Vagina (tissue), 2 donors: Measurements from ENCODE around the gene AMZ2. TPM values are rescaled to one million over a fixed set of nuclear protein-coding genes. Genes with fewer than 3 reads are reported as not detected.
A peak's percentile ranks its signal among the peaks of the same experiment; 100 is the strongest.
"Not testable (repeated sequence)": the region's sequence is repeated elsewhere in the genome, so short reads cannot be mapped to it uniquely, and the experiment has no call there.

Experiments
- DNase-seq, 2 donors: peaks; one replicate each; pipeline ENCODE4 v3.0.0-alpha.2; 2017; ENCODE audit errors: extremely low spot score in 2 of 2
- H3K27ac ChIP-seq: fragments of 200-600 bp; sonication (generic); one replicate; pipeline ENCODE4 v1.5.1; 2019
- H3K27me3 ChIP-seq: fragments of 200-600 bp; sonication (generic); one replicate; pipeline ENCODE4 v1.5.1; 2019
- H3K36me3 ChIP-seq, 2 donors: fragments of 200-600 bp; sonication (generic); one replicate each; pipeline ENCODE4 v1.5.1; 2017 to 2019
- H3K4me1 ChIP-seq: fragments of 200-600 bp; sonication (generic); one replicate; pipeline ENCODE4 v1.5.1; 2019
- H3K4me3 ChIP-seq, 2 donors: fragments of 200-600 bp; sonication (generic); 1 replicate in 1 of 2; 2 replicates in 1 of 2; pipeline ENCODE4 v1.5.1; 2016 to 2019
- H3K9me3 ChIP-seq: fragments of 200-600 bp; sonication (generic); one replicate; pipeline ENCODE4 v1.5.1; 2019
- CTCF ChIP-seq, 3 experiments: fragments of 450-650 bp in 2 of 3; fragments of 200-600 bp in 1 of 3; sonication (generic) in 1 of 3; IDR thresholded peaks; one replicate each; pipeline ENCODE4 v1.5.1; 2017 to 2019; ENCODE audit warnings: antibody characterized with exemption in 3 of 3, mild to moderate bottlenecking in 2 of 3, moderate library complexity in 2 of 3
- POLR2A ChIP-seq, 2 donors: fragments of 450-650 bp; IDR thresholded peaks; one replicate each; pipeline ENCODE4 v1.6.1; 2017; ENCODE audit warnings: antibody characterized with exemption in 2 of 2, mild to moderate bottlenecking in 2 of 2, moderate library complexity in 2 of 2
- POLR2AphosphoS5 ChIP-seq, 2 donors: sonication (generic); formaldehyde crosslinking; IDR thresholded peaks; one replicate each; pipeline ENCODE4 v1.9.0; 2017; ENCODE audit warnings: antibody characterized with exemption in 2 of 2, mild to moderate bottlenecking in 2 of 2, low read depth in 1 of 2; ENCODE audit not compliant: insufficient read depth in 1 of 2
- intact Hi-C: fragments of 100-400 bp; cut with DNase I; formaldehyde crosslinking; loops from one replicate; pipeline ENCODE4 v1.15.1; 2023
- total RNA-seq: library from RNA; depleted of rRNA; stranded (reverse); fragments of >200 nt; gene quantifications from one replicate; pipeline ENCODE4 v1.2.3, GENCODE V29; 2016

Gene AMZ2
- 39.8 TPM for total RNA-seq

GRCh38 chr17:68247445-68248198 lies at the start of gene AMZ2:
AMZ2 (plus strand) TSS chr17:68248043; CDS start chr17:68250188, 2,145 bp downstream.
- intact Hi-C loops, result loop anchor here (5.0 kb wide), 1 partner anchor 210 kb away; the partner anchor contains the start of gene WIPI1
- peak within 1 kb of the TSS; percentile 99 for H3K27ac ChIP-seq
- no peaks in the 10 kb centered on the region for H3K9me3 ChIP-seq
- H3K36me3 ChIP-seq, result peaks cover 0 to 15% of the 10 kb centered on the region in 2 donors
- peak in 1 of 3 experiments; percentile 13 for TF ChIP-seq CTCF (IDR thresholded peaks at IDR 0.05)
- TF ChIP-seq POLR2AphosphoS5 (IDR thresholded peaks at IDR 0.05; ENCODE audit: insufficient read depth in 1 of 2, low read depth in 1 of 2), result peak; percentile 74 to 99
- TF ChIP-seq POLR2A (IDR thresholded peaks at IDR 0.05), result peak; percentile 87 to 91
- H3K4me1 ChIP-seq, result peaks cover 23% of the 10 kb centered on the region
- H3K27me3 ChIP-seq, result no peaks in the 10 kb centered on the region
- peak within 1 kb of the TSS; percentile 91 to 96 for H3K4me3 ChIP-seq
- DNase-seq, result peak in 1 of 2 donors; percentile 96

- peak in 1 of 2 donors; percentile 67 for DNase-seq
- Histone ChIP-seq H3K9me3 (no peaks in the 10 kb centered on the region), H3K27ac (no peak overlapping the region), H3K4me3 (peak overlapping the region; percentile 34 to 38), H3K4me1 (peaks cover 57% of the 10 kb centered on the region), H3K36me3 (no peaks in the 10 kb centered on the region), H3K27me3 (peaks cover 16% of the 10 kb centered on the region)
- TF ChIP-seq POLR2AphosphoS5 (IDR thresholded peaks at IDR 0.05; ENCODE audit: insufficient read depth in 1 of 2, low read depth in 1 of 2), result no peak
- TF ChIP-seq POLR2A (IDR thresholded peaks at IDR 0.05), result no peak
- TF ChIP-seq CTCF (IDR thresholded peaks at IDR 0.05), result no peak
- intact Hi-C loops, result no loop called here
Observed at GRCh38 chr17:68198931-68199836, 48.7 kb upstream of the AMZ2 start.

GRCh38 chr17:68199837-68200688 lies 47.8 kb upstream of the AMZ2 start:
- peaks cover 16% of the 10 kb centered on the region for H3K27me3 ChIP-seq
- DNase-seq, result peak in 1 of 2 donors; percentile 81
- H3K9me3 ChIP-seq, result no peaks in the 10 kb centered on the region
- TF ChIP-seq POLR2A (IDR thresholded peaks at IDR 0.05), result no peak
- no peak for TF ChIP-seq CTCF (IDR thresholded peaks at IDR 0.05)
- TF ChIP-seq POLR2AphosphoS5 (IDR thresholded peaks at IDR 0.05; ENCODE audit: insufficient read depth in 1 of 2, low read depth in 1 of 2), result no peak
- H3K27ac ChIP-seq, result no peak overlapping the region
- H3K4me1 ChIP-seq, result peaks cover 63% of the 10 kb centered on the region
- intact Hi-C loops, result loop anchor here (10.0 kb wide), 1 partner anchor 235 kb away; no protein-coding TSS in a partner anchor
- no peaks in the 10 kb centered on the region for H3K36me3 ChIP-seq
- peak overlapping the region; percentile 34 to 38 for H3K4me3 ChIP-seq

GRCh38 chr17:68200689-68201417 lies 47.0 kb upstream of the AMZ2 start:
- peak; percentile 56 to 88 (median 79) for TF ChIP-seq CTCF (IDR thresholded peaks at IDR 0.05)
- no peak for TF ChIP-seq POLR2A (IDR thresholded peaks at IDR 0.05)
- no peak for TF ChIP-seq POLR2AphosphoS5 (IDR thresholded peaks at IDR 0.05; ENCODE audit: insufficient read depth in 1 of 2, low read depth in 1 of 2)
- Histone ChIP-seq H3K27ac (no peak overlapping the region), H3K4me1 (peaks cover 60% of the 10 kb centered on the region), H3K4me3 (peak overlapping the region; percentile 29 to 34), H3K27me3 (peaks cover 14% of the 10 kb centered on the region), H3K9me3 (no peaks in the 10 kb centered on the region), H3K36me3 (no peaks in the 10 kb centered on the region)
- peak in 1 of 2 donors; percentile 86 for DNase-seq
- intact Hi-C loops, result loop anchor here (10.0 kb wide), 1 partner anchor 236 kb away; no protein-coding TSS in a partner anchor

GRCh38 chr17:68201418-68201771 lies 46.4 kb upstream of the AMZ2 start:
- intact Hi-C loops, result loop anchor here (10.0 kb wide), 1 partner anchor 237 kb away; no protein-coding TSS in a partner anchor
- H3K9me3 ChIP-seq, H3K36me3 ChIP-seq, H3K4me3 ChIP-seq, H3K27ac ChIP-seq, DNase-seq: not testable (repeated sequence)
- peaks cover 55% of the 10 kb centered on the region for H3K4me1 ChIP-seq
- H3K27me3 ChIP-seq, result peaks cover 13% of the 10 kb centered on the region

- peak in 1 of 2 donors; percentile 49 for DNase-seq
Observed at GRCh38 chr17:68202321-68202720, 45.5 kb upstream of the AMZ2 start.

More at GRCh38 chr17:68202321-68202720, 45.5 kb upstream of the AMZ2 start:
- intact Hi-C loops, result loop anchor here (10.0 kb wide), 1 partner anchor 238 kb away; no protein-coding TSS in a partner anchor
- not testable (repeated sequence) for H3K36me3 ChIP-seq, H3K4me3 ChIP-seq, H3K9me3 ChIP-seq, H3K27ac ChIP-seq
- H3K4me1 ChIP-seq, result peaks cover 47% of the 10 kb centered on the region
- peaks cover 13% of the 10 kb centered on the region for H3K27me3 ChIP-seq
